ENCODE measurements around the gene SERPINH1. TPM values are rescaled to one million over a fixed set of nuclear protein-coding genes. Genes with fewer than 3 reads are reported as not detected.

The SERPINH1 gene
- polyA plus RNA-seq, 2 of the 4 experiments (the other 2 are of a cell fraction): 70.7 to 162 TPM

DNA sequence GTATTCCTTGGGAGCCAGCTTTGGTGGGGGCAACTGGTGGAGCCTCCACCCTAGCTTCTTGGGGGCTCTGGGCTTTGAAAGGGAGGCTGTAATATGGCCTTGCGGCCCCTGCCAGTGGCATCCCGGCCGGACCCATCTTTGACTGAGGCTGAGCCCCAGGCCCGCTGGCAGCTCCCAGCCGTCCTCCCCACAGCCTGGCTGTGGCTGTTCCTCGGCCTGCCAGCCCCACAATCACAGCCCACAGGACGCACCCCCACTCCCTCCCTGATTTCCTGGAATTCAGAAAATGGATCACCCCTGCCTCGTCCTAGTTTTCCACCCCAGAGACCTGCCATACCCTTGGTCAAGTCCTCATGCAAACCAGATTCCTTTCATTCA, 23.2 kb downstream of the SERPINH1 start:
- 78% methylated on average over 6 of the region's 8 CpGs for WGBS (ENCODE audit: missing lambda C conversion rate)
- no peaks in the 10 kb centered on the region for H3K9me3 ChIP-seq
- H3K4me3 ChIP-seq: no peak overlapping the region
- no peak overlapping the region for H3K4me2 ChIP-seq
- no peak for FAIRE-seq
- no peak for DNase-seq (ENCODE audit: low read depth in 1 of 2, low spot score in 1 of 2)
- CTCF ChIA-PET: interaction anchor here (0.8 to 2.7 kb wide), 5 partner anchors 8 to 141 kb away, joined by 3 to 21 read pairs (median 3); no protein-coding TSS in a partner anchor
- no peaks in the 10 kb centered on the region; the same call in 2 of the 3 replicates for H3K4me1 ChIP-seq
- POLR2A ChIA-PET: no interaction called here
- no peak for ATAC-seq
- no peak overlapping the region for H3K27ac ChIP-seq
- no peak for TF ChIP-seq MYC (IDR thresholded peaks at IDR 0.05; ENCODE audit: borderline replicate concordance, low read length)
- no peak for TF ChIP-seq MAFK (IDR thresholded peaks at IDR 0.05; ENCODE audit: partially characterized antibody)
- TF ChIP-seq, protein P1, sequence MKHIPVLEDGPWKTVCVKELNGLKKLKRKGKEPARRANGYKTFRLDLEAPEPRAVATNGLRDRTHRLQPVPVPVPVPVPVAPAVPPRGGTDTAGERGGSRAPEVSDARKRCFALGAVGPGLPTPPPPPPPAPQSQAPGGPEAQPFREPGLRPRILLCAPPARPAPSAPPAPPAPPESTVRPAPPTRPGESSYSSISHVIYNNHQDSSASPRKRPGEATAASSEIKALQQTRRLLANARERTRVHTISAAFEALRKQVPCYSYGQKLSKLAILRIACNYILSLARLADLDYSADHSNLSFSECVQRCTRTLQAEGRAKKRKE (CRISPR knock-in tag; IDR thresholded peaks at IDR 0.05; ENCODE audit: low read depth): no peak
- TF ChIP-seq RARB (CRISPR knock-in tag; IDR thresholded peaks at IDR 0.05): no peak
- TF ChIP-seq, protein P2, sequence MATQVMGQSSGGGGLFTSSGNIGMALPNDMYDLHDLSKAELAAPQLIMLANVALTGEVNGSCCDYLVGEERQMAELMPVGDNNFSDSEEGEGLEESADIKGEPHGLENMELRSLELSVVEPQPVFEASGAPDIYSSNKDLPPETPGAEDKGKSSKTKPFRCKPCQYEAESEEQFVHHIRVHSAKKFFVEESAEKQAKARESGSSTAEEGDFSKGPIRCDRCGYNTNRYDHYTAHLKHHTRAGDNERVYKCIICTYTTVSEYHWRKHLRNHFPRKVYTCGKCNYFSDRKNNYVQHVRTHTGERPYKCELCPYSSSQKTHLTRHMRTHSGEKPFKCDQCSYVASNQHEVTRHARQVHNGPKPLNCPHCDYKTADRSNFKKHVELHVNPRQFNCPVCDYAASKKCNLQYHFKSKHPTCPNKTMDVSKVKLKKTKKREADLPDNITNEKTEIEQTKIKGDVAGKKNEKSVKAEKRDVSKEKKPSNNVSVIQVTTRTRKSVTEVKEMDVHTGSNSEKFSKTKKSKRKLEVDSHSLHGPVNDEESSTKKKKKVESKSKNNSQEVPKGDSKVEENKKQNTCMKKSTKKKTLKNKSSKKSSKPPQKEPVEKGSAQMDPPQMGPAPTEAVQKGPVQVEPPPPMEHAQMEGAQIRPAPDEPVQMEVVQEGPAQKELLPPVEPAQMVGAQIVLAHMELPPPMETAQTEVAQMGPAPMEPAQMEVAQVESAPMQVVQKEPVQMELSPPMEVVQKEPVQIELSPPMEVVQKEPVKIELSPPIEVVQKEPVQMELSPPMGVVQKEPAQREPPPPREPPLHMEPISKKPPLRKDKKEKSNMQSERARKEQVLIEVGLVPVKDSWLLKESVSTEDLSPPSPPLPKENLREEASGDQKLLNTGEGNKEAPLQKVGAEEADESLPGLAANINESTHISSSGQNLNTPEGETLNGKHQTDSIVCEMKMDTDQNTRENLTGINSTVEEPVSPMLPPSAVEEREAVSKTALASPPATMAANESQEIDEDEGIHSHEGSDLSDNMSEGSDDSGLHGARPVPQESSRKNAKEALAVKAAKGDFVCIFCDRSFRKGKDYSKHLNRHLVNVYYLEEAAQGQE (IDR thresholded peaks at IDR 0.05): no peak
- no peak for TF ChIP-seq EP300 (IDR thresholded peaks at IDR 0.05)
- no peak for TF ChIP-seq HOXA7 (CRISPR knock-in tag; IDR thresholded peaks at IDR 0.05)
- TF ChIP-seq, protein P3, sequence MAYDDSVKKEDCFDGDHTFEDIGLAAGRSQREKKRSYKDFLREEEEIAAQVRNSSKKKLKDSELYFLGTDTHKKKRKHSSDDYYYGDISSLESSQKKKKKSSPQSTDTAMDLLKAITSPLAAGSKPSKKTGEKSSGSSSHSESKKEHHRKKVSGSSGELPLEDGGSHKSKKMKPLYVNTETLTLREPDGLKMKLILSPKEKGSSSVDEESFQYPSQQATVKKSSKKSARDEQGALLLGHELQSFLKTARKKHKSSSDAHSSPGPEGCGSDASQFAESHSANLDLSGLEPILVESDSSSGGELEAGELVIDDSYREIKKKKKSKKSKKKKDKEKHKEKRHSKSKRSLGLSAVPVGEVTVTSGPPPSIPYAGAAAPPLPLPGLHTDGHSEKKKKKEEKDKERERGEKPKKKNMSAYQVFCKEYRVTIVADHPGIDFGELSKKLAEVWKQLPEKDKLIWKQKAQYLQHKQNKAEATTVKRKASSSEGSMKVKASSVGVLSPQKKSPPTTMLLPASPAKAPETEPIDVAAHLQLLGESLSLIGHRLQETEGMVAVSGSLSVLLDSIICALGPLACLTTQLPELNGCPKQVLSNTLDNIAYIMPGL (CRISPR knock-in tag; IDR thresholded peaks at IDR 0.05; ENCODE audit: borderline replicate concordance): no peak
- TF ChIP-seq, protein P4, sequence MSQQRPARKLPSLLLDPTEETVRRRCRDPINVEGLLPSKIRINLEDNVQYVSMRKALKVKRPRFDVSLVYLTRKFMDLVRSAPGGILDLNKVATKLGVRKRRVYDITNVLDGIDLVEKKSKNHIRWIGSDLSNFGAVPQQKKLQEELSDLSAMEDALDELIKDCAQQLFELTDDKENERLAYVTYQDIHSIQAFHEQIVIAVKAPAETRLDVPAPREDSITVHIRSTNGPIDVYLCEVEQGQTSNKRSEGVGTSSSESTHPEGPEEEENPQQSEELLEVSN (IDR thresholded peaks at IDR 0.05; ENCODE audit: borderline replicate concordance, low read depth): no peak
- no peak for TF ChIP-seq NR3C1 (IDR thresholded peaks at IDR 0.05)
- TF ChIP-seq CBX8 (IDR thresholded peaks at IDR 0.05): no peak
- no peak for TF ChIP-seq TP53 (CRISPR knock-in tag; IDR thresholded peaks at IDR 0.05)
- TF ChIP-seq TFCP2L1 (CRISPR knock-in tag; IDR thresholded peaks at IDR 0.05): no peak
- TF ChIP-seq EHF (CRISPR knock-in tag; IDR thresholded peaks at IDR 0.05): no peak
- TF ChIP-seq NPAS2 (CRISPR knock-in tag; IDR thresholded peaks at IDR 0.05; ENCODE audit: borderline replicate concordance): no peak
- TF ChIP-seq, protein P5, sequence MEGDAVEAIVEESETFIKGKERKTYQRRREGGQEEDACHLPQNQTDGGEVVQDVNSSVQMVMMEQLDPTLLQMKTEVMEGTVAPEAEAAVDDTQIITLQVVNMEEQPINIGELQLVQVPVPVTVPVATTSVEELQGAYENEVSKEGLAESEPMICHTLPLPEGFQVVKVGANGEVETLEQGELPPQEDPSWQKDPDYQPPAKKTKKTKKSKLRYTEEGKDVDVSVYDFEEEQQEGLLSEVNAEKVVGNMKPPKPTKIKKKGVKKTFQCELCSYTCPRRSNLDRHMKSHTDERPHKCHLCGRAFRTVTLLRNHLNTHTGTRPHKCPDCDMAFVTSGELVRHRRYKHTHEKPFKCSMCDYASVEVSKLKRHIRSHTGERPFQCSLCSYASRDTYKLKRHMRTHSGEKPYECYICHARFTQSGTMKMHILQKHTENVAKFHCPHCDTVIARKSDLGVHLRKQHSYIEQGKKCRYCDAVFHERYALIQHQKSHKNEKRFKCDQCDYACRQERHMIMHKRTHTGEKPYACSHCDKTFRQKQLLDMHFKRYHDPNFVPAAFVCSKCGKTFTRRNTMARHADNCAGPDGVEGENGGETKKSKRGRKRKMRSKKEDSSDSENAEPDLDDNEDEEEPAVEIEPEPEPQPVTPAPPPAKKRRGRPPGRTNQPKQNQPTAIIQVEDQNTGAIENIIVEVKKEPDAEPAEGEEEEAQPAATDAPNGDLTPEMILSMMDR (IDR thresholded peaks at IDR 0.05): no peak

DNA sequence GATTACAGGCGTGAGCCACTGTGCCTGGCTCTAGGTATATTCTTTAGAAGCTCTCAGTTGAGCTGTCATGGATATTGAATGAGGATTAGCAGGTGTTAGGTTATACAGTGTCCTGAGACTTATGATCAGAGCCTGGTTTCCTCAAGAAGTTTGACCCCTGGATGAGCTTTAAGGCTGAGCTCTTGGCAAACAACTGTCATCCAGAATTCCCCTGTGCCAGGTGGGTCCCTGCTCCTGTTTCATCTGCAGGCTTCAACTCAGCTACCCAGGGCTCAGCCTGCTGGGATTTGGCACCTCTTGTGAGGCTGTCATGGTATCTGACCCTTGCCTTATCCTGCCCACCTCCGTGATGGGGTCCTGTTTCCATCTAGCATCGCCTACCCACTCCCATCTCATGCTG, 24.3 kb downstream of the SERPINH1 start:
- POLR2A ChIA-PET: no interaction called here
- Histone ChIP-seq H3K4me3 (no peak overlapping the region), H3K4me2 (no peak overlapping the region), H3K4me1 (no peaks in the 10 kb centered on the region; the same call in 2 of the 3 replicates), H3K27ac (no peak overlapping the region), H3K9me3 (no peaks in the 10 kb centered on the region)
- CTCF ChIA-PET: interaction anchor here (0.7 to 2.7 kb wide), 5 partner anchors 9 to 120 kb away, joined by 3 to 21 read pairs (median 3); no protein-coding TSS in a partner anchor
- no peak for DNase-seq (ENCODE audit: low read depth in 1 of 2, low spot score in 1 of 2)
- no peak for FAIRE-seq
- TF ChIP-seq GATA3 (IDR thresholded peaks at IDR 0.05; ENCODE audit: borderline replicate concordance): no peak
- TF ChIP-seq NPAS2 (CRISPR knock-in tag; IDR thresholded peaks at IDR 0.05; ENCODE audit: borderline replicate concordance): no peak
- no peak for TF ChIP-seq FOXS1 (CRISPR knock-in tag; IDR thresholded peaks at IDR 0.05)
- no peak for TF ChIP-seq JUNB (IDR thresholded peaks at IDR 0.05)
- TF ChIP-seq TP53 (CRISPR knock-in tag; IDR thresholded peaks at IDR 0.05): no peak
- TF ChIP-seq ZNF302 (CRISPR knock-in tag; IDR thresholded peaks at IDR 0.05): no peak
- TF ChIP-seq, protein P6, sequence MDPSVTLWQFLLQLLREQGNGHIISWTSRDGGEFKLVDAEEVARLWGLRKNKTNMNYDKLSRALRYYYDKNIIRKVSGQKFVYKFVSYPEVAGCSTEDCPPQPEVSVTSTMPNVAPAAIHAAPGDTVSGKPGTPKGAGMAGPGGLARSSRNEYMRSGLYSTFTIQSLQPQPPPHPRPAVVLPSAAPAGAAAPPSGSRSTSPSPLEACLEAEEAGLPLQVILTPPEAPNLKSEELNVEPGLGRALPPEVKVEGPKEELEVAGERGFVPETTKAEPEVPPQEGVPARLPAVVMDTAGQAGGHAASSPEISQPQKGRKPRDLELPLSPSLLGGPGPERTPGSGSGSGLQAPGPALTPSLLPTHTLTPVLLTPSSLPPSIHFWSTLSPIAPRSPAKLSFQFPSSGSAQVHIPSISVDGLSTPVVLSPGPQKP (IDR thresholded peaks at IDR 0.05; ENCODE audit: low read depth, low read length): no peak
- TF ChIP-seq KDM5A (IDR thresholded peaks at IDR 0.05): no peak
- TF ChIP-seq FOSL2 (IDR thresholded peaks at IDR 0.05): no peak
- TF ChIP-seq FOSL2 (CRISPR knock-in tag; IDR thresholded peaks at IDR 0.05): no peak
- no peak for TF ChIP-seq ZSCAN20 (CRISPR knock-in tag; IDR thresholded peaks at IDR 0.05)
- no peak for TF ChIP-seq CBX8 (IDR thresholded peaks at IDR 0.05)
- 51% methylated on average over 3 of the region's 3 CpGs for WGBS (ENCODE audit: missing lambda C conversion rate)
- ATAC-seq: no peak
